Vagina (tissue), 2 donors: ENCODE measurements around the gene HFM1.

Source experiments
- POLR2A ChIP-seq, 2 donors: fragments of 450-650 bp; IDR thresholded peaks; one replicate each; pipeline ENCODE4 v1.6.1; 2017; ENCODE audit warnings: antibody characterized with exemption in 2 of 2, mild to moderate bottlenecking in 2 of 2, moderate library complexity in 2 of 2
- TF ChIP-seq, protein P1 (sequence below), 3 experiments: fragments of 450-650 bp in 2 of 3; fragments of 200-600 bp in 1 of 3; sonication (generic) in 1 of 3; IDR thresholded peaks; one replicate each; pipeline ENCODE4 v1.5.1; 2017 to 2019; ENCODE audit warnings: antibody characterized with exemption in 3 of 3, mild to moderate bottlenecking in 2 of 3, moderate library complexity in 2 of 3

DNA sequence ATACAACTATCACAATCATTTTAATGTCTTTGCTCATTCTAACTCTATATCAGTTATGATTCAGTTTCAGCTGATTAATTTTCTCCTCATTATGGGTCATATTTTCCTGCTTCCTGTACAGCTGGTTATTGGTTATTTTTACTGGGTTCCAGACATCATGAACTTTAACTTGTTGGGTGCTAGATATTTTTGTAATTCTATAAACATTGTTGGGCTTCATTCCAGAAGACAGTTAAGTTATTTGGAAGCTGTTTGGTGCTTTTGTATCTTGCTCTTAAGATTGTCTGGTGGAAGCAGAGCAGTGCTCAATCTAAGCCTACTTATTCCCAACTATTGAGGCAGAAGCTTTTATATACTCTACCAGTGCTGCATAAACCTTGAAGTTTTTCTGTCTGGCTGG, 34.4 kb upstream of the HFM1 start:
- TF ChIP-seq, protein P1, sequence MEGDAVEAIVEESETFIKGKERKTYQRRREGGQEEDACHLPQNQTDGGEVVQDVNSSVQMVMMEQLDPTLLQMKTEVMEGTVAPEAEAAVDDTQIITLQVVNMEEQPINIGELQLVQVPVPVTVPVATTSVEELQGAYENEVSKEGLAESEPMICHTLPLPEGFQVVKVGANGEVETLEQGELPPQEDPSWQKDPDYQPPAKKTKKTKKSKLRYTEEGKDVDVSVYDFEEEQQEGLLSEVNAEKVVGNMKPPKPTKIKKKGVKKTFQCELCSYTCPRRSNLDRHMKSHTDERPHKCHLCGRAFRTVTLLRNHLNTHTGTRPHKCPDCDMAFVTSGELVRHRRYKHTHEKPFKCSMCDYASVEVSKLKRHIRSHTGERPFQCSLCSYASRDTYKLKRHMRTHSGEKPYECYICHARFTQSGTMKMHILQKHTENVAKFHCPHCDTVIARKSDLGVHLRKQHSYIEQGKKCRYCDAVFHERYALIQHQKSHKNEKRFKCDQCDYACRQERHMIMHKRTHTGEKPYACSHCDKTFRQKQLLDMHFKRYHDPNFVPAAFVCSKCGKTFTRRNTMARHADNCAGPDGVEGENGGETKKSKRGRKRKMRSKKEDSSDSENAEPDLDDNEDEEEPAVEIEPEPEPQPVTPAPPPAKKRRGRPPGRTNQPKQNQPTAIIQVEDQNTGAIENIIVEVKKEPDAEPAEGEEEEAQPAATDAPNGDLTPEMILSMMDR (IDR thresholded peaks at IDR 0.05) = no peak
- no peak for TF ChIP-seq POLR2A (IDR thresholded peaks at IDR 0.05)
